Measurements from ENCODE around the gene RNU2-63P. TPM values are rescaled to one million over a fixed set of nuclear protein-coding genes. Genes with fewer than 3 reads are reported as not detected.

RNU2-63P gene
- total and polyA plus RNA-seq, 2 of the 8 experiments (the other 6 are each of a cell fraction or from before 2014, with no cell fraction given) = 6.6 TPM; not detected in 1

- no peak for TF ChIP-seq CHD7 (IDR thresholded peaks at IDR 0.05; ENCODE audit: insufficient replicate concordance, low read length)
- no peak for TF ChIP-seq BRCA1 (IDR thresholded peaks at IDR 0.05; ENCODE audit: low read depth, low read length)
- no peak for TF ChIP-seq KDM5A (IDR thresholded peaks at IDR 0.05; ENCODE audit: low read length)
- TF ChIP-seq POLR2AphosphoS5 (IDR thresholded peaks at IDR 0.05; ENCODE audit: low read depth, low read length) = no peak
- TF ChIP-seq JUND (IDR thresholded peaks at IDR 0.05; ENCODE audit: low read length) = no peak
- no peak for TF ChIP-seq BACH1 (IDR thresholded peaks at IDR 0.05; ENCODE audit: low read length)
These were observed 35.4 kb upstream of the RNU2-63P start (continued) for GRCh38 chr2:88051792-88052191.

Data from H1 (cell line).